HepG2 (cell line): ENCODE data around the gene SDR9C7. TPM values are rescaled to one million over a fixed set of nuclear protein-coding genes. Genes with fewer than 3 reads are reported as not detected.
A peak's percentile ranks its signal among the peaks of the same experiment; 100 is the strongest.

Experiments used
- ATAC-seq: fragments of 200-7000 bp; cut with Tn5 transposase; 3 replicates; pipeline ENCODE4 v1.9.1; 2020; ENCODE audit warnings: mild to moderate bottlenecking, moderate library complexity
- BruUV-seq: library from RNA; stranded (reverse); fragments of 400-500 nt; replicated peaks from 2 replicates; lab custom pipeline; 2021; lab: Mats Ljungman, UMichigan
- CTCF ChIA-PET: fragments of 300-600 bp; formaldehyde crosslinking; extraction: SDS; loops from one replicate; lab custom pipeline; 2021; ENCODE audit warnings: low total read pairs, inconsistent platforms, low intra/inter-chr PET ratio; lab: Yijun Ruan, JAX
- POLR2A ChIA-PET: fragments of 350-600 bp; sonication (Branson Sonifier 250); formaldehyde crosslinking; loops from one replicate; lab custom pipeline; 2020; ENCODE audit warnings: antibody characterized with exemption, inconsistent platforms; lab: Yijun Ruan, JAX
- DNase-seq: peaks from one replicate; pipeline ENCODE4 v3.0.0-alpha.2; 2015; ENCODE audit warnings: low spot score
- FAIRE-seq: peaks from 3 replicates; lab custom pipeline; 2011; peaks lifted over from hg19 to GRCh38; lab: Jason Lieb, UNC
- H2AFZ ChIP-seq: one replicate; pipeline ENCODE4 v1.6.1; 2011; ENCODE audit warnings: low read length, inconsistent platforms
- H3K27ac ChIP-seq: fragments of 300-600 bp; 3 replicates; pipeline ENCODE4 v1.8.0; 2011; ENCODE audit warnings: mixed run types, mild to moderate bottlenecking, mixed read lengths, low read length, inconsistent platforms; ENCODE audit not compliant: insufficient read depth; ENCODE audit errors: extremely low read length
- H3K27me3 ChIP-seq, 2 experiments: fragments of 200-600 bp in 1 of 2; 2 replicates in 1 of 2; 3 replicates in 1 of 2; pipeline versions ENCODE4 v1.6.0 to v1.8.0; 2011; ENCODE audit warnings: low read length in 2 of 2, mild to moderate bottlenecking in 2 of 2, moderate library complexity in 2 of 2, inconsistent platforms in 1 of 2; ENCODE audit not compliant: insufficient read depth in 2 of 2, control insufficient read depth in 1 of 2
- H3K36me3 ChIP-seq, 2 experiments: fragments of 200-600 bp in 1 of 2; replicated peaks in 1 of 2; 2 replicates in 1 of 2; 3 replicates in 1 of 2; pipeline versions ENCODE4 v1.5.1 to v1.8.0; 2011; ENCODE audit warnings: low read length in 2 of 2, inconsistent platforms in 1 of 2; ENCODE audit not compliant: insufficient read depth in 2 of 2, control insufficient read depth in 1 of 2
- H3K4me1 ChIP-seq: 2 replicates; pipeline ENCODE4 v1.5.1; 2012; ENCODE audit warnings: low read length, inconsistent platforms; ENCODE audit not compliant: insufficient read depth
- H3K4me2 ChIP-seq: 2 replicates; pipeline ENCODE4 v1.6.0; 2011; ENCODE audit warnings: low read depth, low read length, inconsistent platforms
- H3K4me3 ChIP-seq, 3 experiments: fragments of 200-600 bp in 1 of 3; sonication (generic), shearing (Covaris generic) in 1 of 3; replicated peaks in 1 of 3; 2 replicates each; pipeline ENCODE4 v1.5.1; 2011 to 2016; ENCODE audit warnings: low read length in 3 of 3, inconsistent platforms in 2 of 3, low read depth in 2 of 3, mild to moderate bottlenecking in 2 of 3, control low read depth in 1 of 3, mixed read lengths in 1 of 3; ENCODE audit not compliant: insufficient read depth in 1 of 3
- H3K79me2 ChIP-seq: one replicate; pipeline ENCODE4 v1.6.1; 2011; ENCODE audit warnings: low read length, inconsistent platforms; ENCODE audit not compliant: insufficient read depth
- H3K9ac ChIP-seq: 2 replicates; pipeline ENCODE4 v1.6.0; 2011; ENCODE audit warnings: mild to moderate bottlenecking, low read depth, low read length, inconsistent platforms; ENCODE audit not compliant: insufficient read depth
- H3K9me3 ChIP-seq: 2 replicates; pipeline ENCODE4 v1.5.1; 2012; ENCODE audit warnings: mild to moderate bottlenecking, low read length
- H4K20me1 ChIP-seq: 2 replicates; pipeline ENCODE4 v1.6.0; 2011; ENCODE audit warnings: inconsistent platforms, mild to moderate bottlenecking, low read length, moderate library complexity; ENCODE audit not compliant: insufficient read depth
- CBFB ChIP-seq: sonication (generic); formaldehyde crosslinking; IDR thresholded peaks from 2 replicates; pipeline ENCODE4 v1.4.0; 2020; ENCODE audit warnings: missing genetic modification reagents
- E2F1 ChIP-seq: sonication (generic); formaldehyde crosslinking; IDR thresholded peaks from 2 replicates; pipeline ENCODE4 v1.5.0; 2020; ENCODE audit warnings: missing genetic modification reagents
- FOXA1 ChIP-seq, 2 experiments: fragments of 450-650 bp in 1 of 2; sonication (generic) in 1 of 2; formaldehyde crosslinking in 1 of 2; IDR thresholded peaks; 2 replicates each; pipeline versions ENCODE4 v1.4.0 to v1.6.1; 2016 to 2020; ENCODE audit warnings: missing genetic modification reagents in 1 of 2
- GTF2F1 ChIP-seq: fragments of 150-350 bp; IDR thresholded peaks from 2 replicates; pipeline ENCODE4 v1.6.1; 2014; ENCODE audit warnings: low read length
- HNF4G ChIP-seq, 2 experiments: sonication (generic) in 1 of 2; formaldehyde crosslinking in 1 of 2; IDR thresholded peaks; 2 replicates each; pipeline versions ENCODE4 v1.4.0 to v1.6.1; 2011 to 2020; ENCODE audit warnings: borderline replicate concordance in 2 of 2, low read depth in 2 of 2, mild to moderate bottlenecking in 2 of 2, low read length in 1 of 2, missing genetic modification reagents in 1 of 2, moderate library complexity in 1 of 2
- HOXD1 ChIP-seq: sonication (generic); formaldehyde crosslinking; IDR thresholded peaks from 2 replicates; pipeline ENCODE4 v1.5.0; 2020; ENCODE audit warnings: missing genetic modification reagents
- IKZF1 ChIP-seq: fragments of 450-650 bp; IDR thresholded peaks from 2 replicates; pipeline ENCODE4 v1.7.1; 2016
- IRX3 ChIP-seq: sonication (generic); formaldehyde crosslinking; IDR thresholded peaks from 2 replicates; pipeline ENCODE4 v1.8.1; 2023; ENCODE audit warnings: mild to moderate bottlenecking, low read depth, missing genetic modification reagents, borderline replicate concordance
- KLF12 ChIP-seq: sonication (generic); formaldehyde crosslinking; IDR thresholded peaks from 2 replicates; pipeline ENCODE4 v1.4.0; 2020; ENCODE audit warnings: missing genetic modification reagents, borderline replicate concordance
- MLLT10 ChIP-seq: sonication (generic); formaldehyde crosslinking; IDR thresholded peaks from 2 replicates; pipeline ENCODE4 v1.4.0; 2020; ENCODE audit warnings: missing genetic modification reagents
- MZF1 ChIP-seq: sonication (generic); formaldehyde crosslinking; IDR thresholded peaks from 2 replicates; pipeline ENCODE4 v1.8.1; 2023; ENCODE audit warnings: mild to moderate bottlenecking, missing genetic modification reagents, borderline replicate concordance
- NCOA5 ChIP-seq: sonication (generic); formaldehyde crosslinking; IDR thresholded peaks from 2 replicates; pipeline ENCODE4 v1.4.0; 2020; ENCODE audit warnings: missing genetic modification reagents
- RARA ChIP-seq: IDR thresholded peaks from 2 replicates; pipeline ENCODE4 v1.6.1; 2016; ENCODE audit warnings: missing genetic modification reagents, missing compliant biosample characterization
- SOX5 ChIP-seq: IDR thresholded peaks from 2 replicates; pipeline ENCODE4 v1.6.1; 2016; ENCODE audit warnings: borderline replicate concordance
- SP2 ChIP-seq: sonication (generic); formaldehyde crosslinking; IDR thresholded peaks from 2 replicates; pipeline ENCODE4 v1.5.1; 2020; ENCODE audit warnings: mild to moderate bottlenecking, missing genetic modification reagents
- ZC3H13 ChIP-seq: sonication (generic); formaldehyde crosslinking; IDR thresholded peaks from 2 replicates; pipeline ENCODE4 v1.8.1; 2023; ENCODE audit warnings: mild to moderate bottlenecking, missing genetic modification reagents, moderate library complexity
- ZMAT3 ChIP-seq: sonication (generic); formaldehyde crosslinking; conservative IDR thresholded peaks from 2 replicates; pipeline ENCODE4 v1.7.0; 2021; ENCODE audit warnings: missing genetic modification reagents
- ZNF180 ChIP-seq: sonication (generic); formaldehyde crosslinking; IDR thresholded peaks from 2 replicates; pipeline ENCODE4 v1.4.0; 2020; ENCODE audit warnings: low read depth, missing genetic modification reagents, borderline replicate concordance
- ZNF253 ChIP-seq: sonication (generic); formaldehyde crosslinking; IDR thresholded peaks from 2 replicates; pipeline ENCODE4 v1.8.0; 2022; ENCODE audit warnings: mild to moderate bottlenecking, missing genetic modification reagents, borderline replicate concordance
- ZNF292 ChIP-seq: sonication (generic); formaldehyde crosslinking; IDR thresholded peaks from 2 replicates; pipeline ENCODE4 v1.8.1; 2022; ENCODE audit warnings: mild to moderate bottlenecking, low read depth, missing genetic modification reagents, borderline replicate concordance
- ZNF383 ChIP-seq: sonication (generic); formaldehyde crosslinking; IDR thresholded peaks from 2 replicates; pipeline ENCODE4 v1.4.0; 2020; ENCODE audit warnings: missing genetic modification reagents, mild to moderate bottlenecking, borderline replicate concordance
- ZNF597 ChIP-seq: sonication (generic); formaldehyde crosslinking; IDR thresholded peaks from 2 replicates; pipeline ENCODE4 v1.5.0; 2020; ENCODE audit warnings: missing genetic modification reagents
- ZNF598 ChIP-seq: sonication (generic); formaldehyde crosslinking; IDR thresholded peaks from 2 replicates; pipeline ENCODE4 v1.5.1; 2020; ENCODE audit warnings: mild to moderate bottlenecking, missing genetic modification reagents, borderline replicate concordance
- ZNF879 ChIP-seq: sonication (generic); formaldehyde crosslinking; IDR thresholded peaks from 2 replicates; pipeline ENCODE4 v1.8.1; 2023; ENCODE audit warnings: missing genetic modification reagents
- WGBS: methylation state at CpG from one replicate; pipeline ENCODE4 v1.1.6; 2017; ENCODE audit warnings: low lambda C conversion rate; 5-methylcytosine and 5-hydroxymethylcytosine counted together
- in situ Hi-C: cut with HindIII; loops from 2 replicates; pipeline ENCODE4 v1.10.0; 2017; ENCODE audit warnings: low pct_unique_long_range_greater_than_20kb; ENCODE audit not compliant: extremely low pct_ligation_motif_present
- intact Hi-C: fragments of 100-400 bp; cut with micrococcal nuclease; formaldehyde crosslinking; loops from one replicate; pipeline ENCODE4 v1.10.0; 2022; ENCODE audit not compliant: unreplicated experiment
- polyA plus RNA-seq, 8 experiments: library from polyadenylated mRNA; depleted of rRNA in 3 of 8; stranded (reverse) in 7 of 8; unstranded in 1 of 8; fragments of >200 nt; fragmentation: Illumina TruSeq in 4 of 8; extraction: Trizol in 4 of 8; gene quantifications; 2 replicates each; pipeline versions ENCODE4 v1.2.1 to v1.2.3, GENCODE V29; 2011 to 2016; ENCODE audit warnings: low read depth in 4 of 8, missing spikeins in 1 of 8, mixed read lengths in 1 of 8; ENCODE audit not compliant: insufficient read depth in 1 of 8
- total RNA-seq, 5 experiments: library from RNA; depleted of rRNA; stranded (reverse); fragments of >200 nt; fragmentation: Illumina TruSeq; extraction: Trizol; gene quantifications; 2 replicates each; pipeline ENCODE4 v1.2.3, GENCODE V29; 2016; ENCODE audit warnings: low read depth in 1 of 5

Gene SDR9C7
- total and polyA plus RNA-seq, 2 of the 13 experiments (the other 11 are each of a cell fraction or from before 2014, with no cell fraction given), result 0.04 TPM; not detected in 1

GRCh38 chr12:56957229-56958052 lies 23.2 kb upstream of the SDR9C7 start, which contains the start of gene RDH16:
TSS of gene RDH16 (minus strand) at chr12:56957608. CDS start at chr12:56957462, 146 bp downstream.
- H3K27me3 ChIP-seq, result no peaks in the 10 kb centered on the region
- no TSS peak for BruUV-seq
- H3K27ac ChIP-seq, result no peak within 1 kb of the TSS
- no peaks in the 10 kb centered on the region for H4K20me1 ChIP-seq
- H3K79me2 ChIP-seq, result no peaks in the 10 kb centered on the region
- POLR2A ChIA-PET, result interaction anchor here (1.4 kb wide), 1 partner anchor 16 kb away, joined by 3 read pairs; no protein-coding TSS in a partner anchor
- H3K9ac ChIP-seq, result no peak within 1 kb of the TSS
- H3K36me3 ChIP-seq, result no peaks in the 10 kb centered on the region
- H2AFZ ChIP-seq, result no peak within 1 kb of the TSS
- CTCF ChIA-PET, result no interaction called here
- peak within 1 kb of the TSS in 1 of 3 experiments; percentile 29; a peak in 1 of 6 replicates for H3K4me3 ChIP-seq
- H3K4me1 ChIP-seq, result peaks cover 49% of the 10 kb centered on the region
- H3K4me2 ChIP-seq, result peak within 1 kb of the TSS; percentile 53
- peak; percentile 75 for ATAC-seq
- in situ Hi-C loops, result no loop called here
- DNase-seq, result no peak
- peaks cover 9% of the 10 kb centered on the region; the same call in 1 of the 2 replicates for H3K9me3 ChIP-seq
- 7% methylated on average over 3 of the region's 10 CpGs for WGBS
- intact Hi-C loops, result no loop called here
- FAIRE-seq, result no peak
- TF ChIP-seq CBFB (CRISPR knock-in tag) (no peak), RARA (CRISPR knock-in tag) (no peak), MLLT10 (no peak), KLF12 (CRISPR knock-in tag) (no peak), HOXD1 (CRISPR knock-in tag) (no peak), NCOA5 (CRISPR knock-in tag) (no peak), ZNF879 (CRISPR knock-in tag) (no peak), ZNF383 (no peak), GTF2F1 (no peak), MZF1 (CRISPR knock-in tag) (no peak), ZNF253 (CRISPR knock-in tag) (no peak), SOX5 (CRISPR knock-in tag) (no peak), SP2 (CRISPR knock-in tag) (no peak), FOXA1 (IDR thresholded peaks at IDR 0.05) (no peak), FOXA1 (CRISPR knock-in tag; IDR thresholded peaks at IDR 0.05) (no peak), ZNF598 (CRISPR knock-in tag) (no peak), IRX3 (CRISPR knock-in tag) (no peak), ZC3H13 (CRISPR knock-in tag) (no peak), ZNF597 (no peak), ZNF292 (CRISPR knock-in tag) (peak; percentile 18; the same call in 1 of the 2 replicates), IKZF1 (no peak), ZNF180 (CRISPR knock-in tag) (no peak), ZMAT3 (0 out of 2 replicates have a peak, but pooled peaks have one; percentile 45), E2F1 (no peak), HNF4G (IDR thresholded peaks at IDR 0.05; ENCODE audit: borderline replicate concordance, low read depth, low read length) (peak; percentile 11; the same call in 1 of the 2 replicates), HNF4G (CRISPR knock-in tag; IDR thresholded peaks at IDR 0.05; ENCODE audit: borderline replicate concordance, low read depth) (no peak)
